T-helper 1 cell (primary cell): ENCODE results near the gene SLC6A18.

Experiments
- DNase-seq, 5 donors: peaks; one replicate each; pipeline ENCODE4 v3.0.0-alpha.2; 2012 to 2020

The SLC6A18 gene

DNA sequence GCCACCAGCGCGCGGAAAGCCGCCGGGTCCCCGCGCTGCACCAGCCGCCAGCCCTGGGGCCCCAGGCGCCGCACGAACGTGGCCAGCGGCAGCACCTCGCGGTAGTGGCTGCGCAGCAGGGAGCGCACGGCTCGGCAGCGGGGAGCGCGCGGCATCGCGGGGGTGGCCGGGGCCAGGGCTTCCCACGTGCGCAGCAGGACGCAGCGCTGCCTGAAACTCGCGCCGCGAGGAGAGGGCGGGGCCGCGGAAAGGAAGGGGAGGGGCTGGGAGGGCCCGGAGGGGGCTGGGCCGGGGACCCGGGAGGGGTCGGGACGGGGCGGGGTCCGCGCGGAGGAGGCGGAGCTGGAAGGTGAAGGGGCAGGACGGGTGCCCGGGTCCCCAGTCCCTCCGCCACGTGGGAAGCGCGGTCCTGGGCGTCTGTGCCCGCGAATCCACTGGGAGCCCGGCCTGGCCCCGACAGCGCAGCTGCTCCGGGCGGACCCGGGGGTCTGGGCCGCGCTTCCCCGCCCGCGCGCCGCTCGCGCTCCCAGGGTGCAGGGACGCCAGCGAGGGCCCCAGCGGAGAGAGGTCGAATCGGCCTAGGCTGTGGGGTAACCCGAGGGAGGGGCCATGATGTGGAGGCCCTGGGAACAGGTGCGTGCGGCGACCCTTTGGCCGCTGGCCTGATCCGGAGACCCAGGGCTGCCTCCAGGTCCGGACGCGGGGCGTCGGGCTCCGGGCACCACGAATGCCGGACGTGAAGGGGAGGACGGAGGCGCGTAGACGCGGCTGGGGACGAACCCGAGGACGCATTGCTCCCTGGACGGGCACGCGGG, 69.9 kb downstream of the SLC6A18 start, which contains the start of gene TERT:
TERT (minus strand) TSS at position 234 of the 815 bp plus-strand sequence; CDS start at position 155, 79 bp downstream.
- DNase-seq: peak; percentile 48 to 77 (median 57)

DNA sequence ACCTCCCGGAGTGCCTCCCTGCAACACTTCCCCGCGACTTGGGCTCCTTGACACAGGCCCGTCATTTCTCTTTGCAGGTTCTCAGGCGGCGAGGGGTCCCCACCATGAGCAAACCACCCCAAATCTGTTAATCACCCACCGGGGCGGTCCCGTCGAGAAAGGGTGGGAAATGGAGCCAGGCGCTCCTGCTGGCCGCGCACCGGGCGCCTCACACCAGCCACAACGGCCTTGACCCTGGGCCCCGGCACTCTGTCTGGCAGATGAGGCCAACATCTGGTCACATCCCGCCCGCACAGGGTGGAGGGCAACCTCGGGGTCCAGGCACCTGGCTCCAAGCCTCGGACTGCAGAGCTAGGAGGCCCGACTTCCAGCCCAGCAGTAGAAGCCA, 70.5 kb downstream of the SLC6A18 start:
- DNase-seq: no peak
